HG02852 (cell line): ENCODE data around the gene PRDM12.

Experiments used
- ATAC-seq: cut with Tn5 transposase; IDR thresholded peaks from one replicate; pipeline ENCODE4 v1.9.1; 2021; ENCODE audit warnings: mild to moderate bottlenecking, moderate library complexity; ENCODE audit not compliant: unreplicated experiment

The PRDM12 gene

GRCh38 chr9:130714586-130715110 is 50.3 kb downstream of the PRDM12 start:
- no peak for ATAC-seq

GRCh38 chr9:130715270-130715669 is 50.9 kb downstream of the PRDM12 start:
- no peak for ATAC-seq

- ATAC-seq, result no peak
Observed at GRCh38 chr9:130718562-130718961, 54.2 kb downstream of the PRDM12 start.

DNA sequence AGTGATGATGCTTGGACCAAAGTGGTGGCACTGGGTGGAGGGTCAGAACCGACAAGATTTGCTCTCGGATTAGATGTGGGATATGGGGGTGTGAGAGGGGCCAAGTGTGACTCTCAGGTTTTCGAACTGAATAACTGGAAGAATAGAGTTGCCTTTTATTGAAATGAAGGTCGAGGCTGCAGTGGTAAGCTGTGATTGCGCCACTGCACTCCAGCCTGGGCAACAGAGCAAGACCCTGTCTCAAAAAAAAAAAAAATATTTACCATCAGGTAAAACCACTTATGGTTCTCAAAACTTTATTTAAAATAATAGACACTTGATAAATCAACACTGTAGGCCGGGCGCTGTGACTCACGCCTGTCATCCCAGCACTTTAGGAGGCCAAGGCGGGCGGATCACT is 56.4 kb downstream of the PRDM12 start:
- no peak for ATAC-seq

DNA sequence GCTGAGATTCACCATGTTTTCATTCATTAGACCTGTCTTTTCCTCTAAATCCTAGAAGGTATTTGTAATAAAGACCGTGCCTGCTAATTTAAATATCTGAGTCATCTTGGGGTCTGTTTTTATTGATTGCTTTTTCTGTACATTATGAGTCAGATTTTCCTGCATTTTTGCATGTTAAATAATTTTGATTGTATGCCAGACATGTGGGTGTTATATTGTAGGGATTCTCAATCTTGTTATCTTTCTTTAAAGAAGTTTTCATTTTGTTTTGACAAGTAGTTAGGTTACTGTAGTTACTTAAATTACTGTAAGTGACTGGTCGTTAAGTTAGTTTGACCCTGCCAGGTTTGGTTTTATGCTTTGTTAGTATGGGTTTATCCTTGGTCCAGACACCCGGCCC is 64.3 kb downstream of the PRDM12 start:
- ATAC-seq, result no peak

- ATAC-seq, result no peak
Observed at GRCh38 chr9:130729145-130729544, 64.8 kb downstream of the PRDM12 start.

DNA sequence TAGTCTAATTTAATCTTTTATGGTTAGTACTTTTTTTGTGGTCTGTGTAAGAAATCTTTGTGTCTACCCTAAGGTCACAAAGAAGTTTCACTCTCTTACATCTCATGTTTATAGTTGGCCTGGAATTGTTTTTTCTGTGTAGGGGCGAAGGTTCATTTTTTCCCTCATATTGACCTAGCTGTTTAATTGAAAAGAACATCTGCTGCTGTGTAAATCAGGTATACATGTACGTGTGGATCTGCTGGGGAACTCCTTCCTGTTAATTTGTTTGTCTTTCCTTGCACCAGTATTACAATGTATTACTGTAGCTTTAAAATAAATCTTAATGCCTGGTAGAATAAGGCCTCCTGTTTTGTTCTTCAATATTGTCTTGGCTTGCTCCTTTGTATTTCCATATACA is 67.0 kb downstream of the PRDM12 start:
- ATAC-seq, result no peak

DNA sequence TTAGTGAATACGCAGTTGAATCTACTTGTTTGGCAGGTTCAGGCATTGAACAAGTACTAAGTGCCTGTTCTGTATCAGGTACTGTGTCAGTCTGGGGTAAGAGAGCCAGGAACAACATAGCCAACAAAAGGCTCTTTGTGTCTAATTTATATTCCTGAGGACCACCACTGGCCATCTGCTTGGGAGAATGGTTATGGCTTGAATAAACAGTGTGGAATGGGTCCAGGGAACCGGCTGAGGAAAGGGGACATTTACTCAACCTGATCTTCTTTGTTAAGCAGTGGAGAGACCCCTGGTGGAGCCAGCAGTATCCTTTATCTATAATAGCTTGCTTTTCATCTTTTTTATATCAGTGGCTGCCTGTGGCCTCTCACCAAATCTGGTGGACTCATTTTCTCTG is 67.7 kb downstream of the PRDM12 start:
- no peak for ATAC-seq
